Measurements from ENCODE around the gene LCN12. TPM values are rescaled to one million over a fixed set of nuclear protein-coding genes. Genes with fewer than 3 reads are reported as not detected.

LCN12 gene
- total RNA-seq, 1 experiment from 2014 or later = not detected

- DNase-seq (ENCODE audit: low read depth, low spot score) = no peak
- in situ Hi-C loops (cut with HindIII; ENCODE audit: low pct_unique_long_range_greater_than_20kb, low sequenced_read_pairs) = loop anchor here (25.0 kb wide), 2 partner anchors 97 to 128 kb away; partner anchors contain the start of genes ABCA2, FUT7, NPDC1 and RABL6
These were observed 11.4 kb upstream of the LCN12 start for GRCh38 chr9:136940526-136941230.

GRCh38 chr9:136941231-136942111, 10.6 kb upstream of the LCN12 start:
- in situ Hi-C loops (cut with HindIII; ENCODE audit: low pct_unique_long_range_greater_than_20kb, low sequenced_read_pairs) = loop anchor here (25.0 kb wide), 2 partner anchors 96 to 129 kb away; partner anchors contain the start of genes ABCA2, FUT7, NPDC1 and RABL6
- DNase-seq (ENCODE audit: low read depth, low spot score) = no peak

GRCh38 chr9:136942112-136942880, 9.8 kb upstream of the LCN12 start:
- in situ Hi-C loops (cut with HindIII; ENCODE audit: low pct_unique_long_range_greater_than_20kb, low sequenced_read_pairs) = loop anchor here (25.0 kb wide), 2 partner anchors 95 to 130 kb away; partner anchors contain the start of genes ABCA2, FUT7, NPDC1 and RABL6
- DNase-seq (ENCODE audit: low read depth, low spot score) = no peak

GRCh38 chr9:136942881-136943230, 9.2 kb upstream of the LCN12 start:
- DNase-seq (ENCODE audit: low read depth, low spot score) = no peak
- in situ Hi-C loops (cut with HindIII; ENCODE audit: low pct_unique_long_range_greater_than_20kb, low sequenced_read_pairs) = loop anchor here (25.0 kb wide), 2 partner anchors 94 to 131 kb away; partner anchors contain the start of genes ABCA2, FUT7, NPDC1 and RABL6

- DNase-seq (ENCODE audit: low read depth, low spot score) = no peak
- in situ Hi-C loops (cut with HindIII; ENCODE audit: low pct_unique_long_range_greater_than_20kb, low sequenced_read_pairs) = loop anchor here (25.0 kb wide), 2 partner anchors 94 to 131 kb away; partner anchors contain the start of genes ABCA2, FUT7, NPDC1 and RABL6
These were observed 8.5 kb upstream of the LCN12 start for GRCh38 chr9:136943291-136944211.

GRCh38 chr9:136944212-136944518, 7.9 kb upstream of the LCN12 start:
- in situ Hi-C loops (cut with HindIII; ENCODE audit: low pct_unique_long_range_greater_than_20kb, low sequenced_read_pairs) = loop anchor here (25.0 kb wide), 2 partner anchors 93 to 132 kb away; partner anchors contain the start of genes ABCA2, FUT7, NPDC1 and RABL6
- peak; percentile 43 for DNase-seq (ENCODE audit: low read depth, low spot score)

- in situ Hi-C loops (cut with HindIII; ENCODE audit: low pct_unique_long_range_greater_than_20kb, low sequenced_read_pairs) = loop anchor here (25.0 kb wide), 2 partner anchors 93 to 132 kb away; partner anchors contain the start of genes ABCA2, FUT7, NPDC1 and RABL6
- peak; percentile 93 for DNase-seq (ENCODE audit: low read depth, low spot score)
These were observed 7.3 kb upstream of the LCN12 start, which contains the start of the genes C8G and FBXW5 for GRCh38 chr9:136944519-136945332. Gene C8G, plus strand, starts transcription at chr9:136945243. Its CDS starts 78 bp downstream, at chr9:136945321. Gene FBXW5, minus strand, starts transcription at chr9:136944738. Its CDS starts 655 bp downstream, at chr9:136944083.

GRCh38 chr9:136945333-136946227, 6.5 kb upstream of the LCN12 start:
- in situ Hi-C loops (cut with HindIII; ENCODE audit: low pct_unique_long_range_greater_than_20kb, low sequenced_read_pairs) = loop anchor here (25.0 kb wide), 2 partner anchors 92 to 133 kb away; partner anchors contain the start of genes ABCA2, FUT7, NPDC1 and RABL6
- no peak for DNase-seq (ENCODE audit: low read depth, low spot score)

GRCh38 chr9:136946228-136947027, 5.6 kb upstream of the LCN12 start:
- in situ Hi-C loops (cut with HindIII; ENCODE audit: low pct_unique_long_range_greater_than_20kb, low sequenced_read_pairs) = loop anchor here (25.0 kb wide), 2 partner anchors 91 to 134 kb away; partner anchors contain the start of genes ABCA2, FUT7, NPDC1 and RABL6
- DNase-seq (ENCODE audit: low read depth, low spot score) = no peak

GRCh38 chr9:136947028-136947891, 4.8 kb upstream of the LCN12 start:
- no peak for DNase-seq (ENCODE audit: low read depth, low spot score)
- in situ Hi-C loops (cut with HindIII; ENCODE audit: low pct_unique_long_range_greater_than_20kb, low sequenced_read_pairs) = loop anchor here (25.0 kb wide), 2 partner anchors 90 to 135 kb away; partner anchors contain the start of genes ABCA2, FUT7, NPDC1 and RABL6

- in situ Hi-C loops (cut with HindIII; ENCODE audit: low pct_unique_long_range_greater_than_20kb, low sequenced_read_pairs) = loop anchor here (25.0 kb wide), 2 partner anchors 89 to 136 kb away; partner anchors contain the start of genes ABCA2, FUT7, NPDC1 and RABL6
- DNase-seq (ENCODE audit: low read depth, low spot score) = peak; percentile 64
These were observed 4.0 kb upstream of the LCN12 start for GRCh38 chr9:136947955-136948510.

GRCh38 chr9:136949239-136949816, 2.7 kb upstream of the LCN12 start:
- in situ Hi-C loops (cut with HindIII; ENCODE audit: low pct_unique_long_range_greater_than_20kb, low sequenced_read_pairs) = loop anchor here (25.0 kb wide), 2 partner anchors 88 to 137 kb away; partner anchors contain the start of genes ABCA2, FUT7, NPDC1 and RABL6
- no peak for DNase-seq (ENCODE audit: low read depth, low spot score)
